Mucosa of descending colon (tissue), 3 donors: ENCODE measurements around the gene SGCD. TPM values are rescaled to one million over a fixed set of nuclear protein-coding genes. Genes with fewer than 3 reads are reported as not detected.
"Not testable (repeated sequence)": the region's sequence is repeated elsewhere in the genome, so short reads cannot be mapped to it uniquely, and the experiment has no call there.

ENCODE experiments used
- ATAC-seq: fragments of 200-7000 bp; cut with Tn5 transposase; one replicate; pipeline ENCODE4 v1.9.1; 2020; ENCODE audit warnings: mild to moderate bottlenecking, moderate library complexity
- DNase-seq, 3 donors: peaks; one replicate each; pipeline ENCODE4 v3.0.0-alpha.2; 2020
- H3K36me3 ChIP-seq: fragments of 200-600 bp; one replicate; pipeline ENCODE4 v1.8.0; 2021; ENCODE audit warnings: low read depth, mild to moderate bottlenecking
- H3K4me1 ChIP-seq: fragments of 200-600 bp; one replicate; pipeline ENCODE4 v1.8.0; 2021; ENCODE audit warnings: low read depth, mild to moderate bottlenecking
- H3K4me3 ChIP-seq: fragments of 200-600 bp; one replicate; pipeline ENCODE4 v1.8.0; 2021; ENCODE audit warnings: mild to moderate bottlenecking
- H3K9me3 ChIP-seq: fragments of 200-600 bp; one replicate; pipeline ENCODE4 v1.8.0; 2021; ENCODE audit warnings: mild to moderate bottlenecking
- intact Hi-C, 2 donors: fragments of 100-400 bp; cut with DNase I in 1 of 2; cut with micrococcal nuclease in 1 of 2; formaldehyde crosslinking; loops; one replicate each; pipeline versions ENCODE4 v1.11.0 to v1.11.1; 2022; cut with DNase I, micrococcal nuclease
- total RNA-seq, 3 donors: library from RNA; stranded (reverse); fragmentation: NEBNext Ultra II Directional in 2 of 3; extraction: Animal tissue kit (Norgen Biotek cat#: 25700) in 2 of 3; gene quantifications; one replicate each; pipeline versions ENCODE4 v1.2.1 to v1.2.4, GENCODE V29; 2021 to 2023
- TF ChIP-seq, protein P1 (sequence below): fragments of 200-600 bp; IDR thresholded peaks from one replicate; pipeline ENCODE4 v1.8.0; 2022; ENCODE audit warnings: antibody characterized with exemption, mild to moderate bottlenecking
- donor health status: DM: no; HTN: no; CAD: no; lungs with moderate emphysema.
- donor health status: DM: no; HTN: no; CAD: no.
- donor health status: DM: no; HTN: yes; CAD: no.

SGCD gene
- total RNA-seq, 3 donors from 2014 or later: 1.2 to 7.4 (median 2.0) TPM

DNA sequence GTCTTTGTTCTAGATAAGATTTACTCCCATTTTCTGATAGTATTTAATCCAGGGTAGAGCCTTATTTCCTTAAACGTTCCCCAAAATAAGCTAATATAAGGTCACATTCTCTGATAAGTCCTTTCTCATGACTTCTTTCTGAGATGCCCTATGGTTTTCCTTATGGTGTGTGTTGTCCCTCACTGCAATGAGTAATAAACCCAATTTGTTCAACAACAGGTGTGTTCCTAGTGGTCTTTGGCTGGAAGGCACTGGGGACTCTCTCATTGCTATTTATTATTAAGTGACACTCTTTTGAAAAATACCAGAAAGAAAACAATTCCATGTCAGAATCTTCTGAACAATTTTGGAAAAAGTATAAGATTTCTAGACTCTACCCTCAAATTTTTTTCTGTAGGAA, 266.6 kb downstream of the SGCD start:
- no peak for ATAC-seq

DNA sequence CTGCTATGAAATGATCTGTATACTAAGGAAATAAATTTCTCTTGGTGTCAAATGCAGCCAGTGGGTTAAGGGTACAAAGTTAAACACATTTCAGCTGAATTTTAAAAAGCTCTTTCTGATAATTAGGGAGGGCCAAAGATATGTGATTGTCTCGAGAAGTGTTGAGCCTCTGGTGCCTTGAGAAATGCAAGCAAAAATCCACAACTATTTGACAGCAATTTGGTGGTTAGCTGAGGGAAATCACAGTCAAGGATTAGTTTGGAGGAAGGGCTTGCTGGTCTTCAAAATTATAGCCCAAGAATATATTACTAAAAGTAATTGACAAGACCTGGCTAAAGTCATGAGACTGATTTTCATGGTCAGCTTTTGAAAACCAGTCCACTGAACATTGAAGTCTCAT, 267.4 kb downstream of the SGCD start:
- Histone ChIP-seq H3K36me3 (no peaks in the 10 kb centered on the region), H3K4me3 (no peak overlapping the region), H3K9me3 (no peaks in the 10 kb centered on the region), H3K4me1 (no peaks in the 10 kb centered on the region)
- TF ChIP-seq, protein P1, sequence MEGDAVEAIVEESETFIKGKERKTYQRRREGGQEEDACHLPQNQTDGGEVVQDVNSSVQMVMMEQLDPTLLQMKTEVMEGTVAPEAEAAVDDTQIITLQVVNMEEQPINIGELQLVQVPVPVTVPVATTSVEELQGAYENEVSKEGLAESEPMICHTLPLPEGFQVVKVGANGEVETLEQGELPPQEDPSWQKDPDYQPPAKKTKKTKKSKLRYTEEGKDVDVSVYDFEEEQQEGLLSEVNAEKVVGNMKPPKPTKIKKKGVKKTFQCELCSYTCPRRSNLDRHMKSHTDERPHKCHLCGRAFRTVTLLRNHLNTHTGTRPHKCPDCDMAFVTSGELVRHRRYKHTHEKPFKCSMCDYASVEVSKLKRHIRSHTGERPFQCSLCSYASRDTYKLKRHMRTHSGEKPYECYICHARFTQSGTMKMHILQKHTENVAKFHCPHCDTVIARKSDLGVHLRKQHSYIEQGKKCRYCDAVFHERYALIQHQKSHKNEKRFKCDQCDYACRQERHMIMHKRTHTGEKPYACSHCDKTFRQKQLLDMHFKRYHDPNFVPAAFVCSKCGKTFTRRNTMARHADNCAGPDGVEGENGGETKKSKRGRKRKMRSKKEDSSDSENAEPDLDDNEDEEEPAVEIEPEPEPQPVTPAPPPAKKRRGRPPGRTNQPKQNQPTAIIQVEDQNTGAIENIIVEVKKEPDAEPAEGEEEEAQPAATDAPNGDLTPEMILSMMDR: no peak
- intact Hi-C loops: no loop called here
- ATAC-seq: no peak
- DNase-seq: no peak

More for the DNA sequence above, 266.6 kb downstream of the SGCD start:
- no peak for DNase-seq
- intact Hi-C loops: no loop called here
- Histone ChIP-seq H3K4me1 (no peaks in the 10 kb centered on the region), H3K36me3 (no peaks in the 10 kb centered on the region), H3K4me3 (no peak overlapping the region), H3K9me3 (no peaks in the 10 kb centered on the region)
- TF ChIP-seq, protein P1: no peak

DNA sequence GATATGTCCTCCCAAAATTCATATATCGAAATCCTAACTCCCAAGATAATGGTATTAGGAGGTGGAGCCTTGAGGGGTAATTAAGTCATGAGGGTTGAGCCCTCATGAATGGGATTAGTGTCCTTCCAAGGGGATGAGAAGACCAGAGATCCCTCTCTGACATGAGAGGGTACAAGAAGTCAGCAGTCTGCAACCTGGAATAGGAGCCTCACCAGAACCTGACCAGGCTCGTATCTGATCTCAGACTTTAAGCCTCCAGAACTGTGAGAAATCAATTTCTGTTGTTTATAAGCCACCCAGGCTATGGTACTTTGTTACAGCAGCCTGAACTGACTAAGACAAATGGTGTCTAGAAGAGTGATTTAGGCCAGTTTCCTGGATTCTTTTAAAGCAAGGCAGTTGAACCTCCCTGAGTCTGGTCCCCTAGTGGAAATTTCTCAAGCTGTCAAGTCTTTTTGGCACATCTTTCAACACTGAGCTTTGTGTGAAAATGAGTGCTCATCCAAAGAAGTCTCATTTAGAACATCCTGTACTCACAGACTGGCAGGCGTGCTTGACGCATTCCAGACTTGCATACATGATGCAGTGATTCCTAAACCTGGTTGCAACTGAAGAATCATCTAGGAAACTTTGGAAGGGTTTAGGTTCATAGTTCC, 268.3 kb downstream of the SGCD start:
- H3K4me1 ChIP-seq: no peaks in the 10 kb centered on the region
- no peak overlapping the region for H3K4me3 ChIP-seq
- no peaks in the 10 kb centered on the region for H3K36me3 ChIP-seq
- intact Hi-C loops: no loop called here
- TF ChIP-seq, protein P1: no peak
- DNase-seq: no peak
- H3K9me3 ChIP-seq: no peaks in the 10 kb centered on the region
- no peak for ATAC-seq

DNA sequence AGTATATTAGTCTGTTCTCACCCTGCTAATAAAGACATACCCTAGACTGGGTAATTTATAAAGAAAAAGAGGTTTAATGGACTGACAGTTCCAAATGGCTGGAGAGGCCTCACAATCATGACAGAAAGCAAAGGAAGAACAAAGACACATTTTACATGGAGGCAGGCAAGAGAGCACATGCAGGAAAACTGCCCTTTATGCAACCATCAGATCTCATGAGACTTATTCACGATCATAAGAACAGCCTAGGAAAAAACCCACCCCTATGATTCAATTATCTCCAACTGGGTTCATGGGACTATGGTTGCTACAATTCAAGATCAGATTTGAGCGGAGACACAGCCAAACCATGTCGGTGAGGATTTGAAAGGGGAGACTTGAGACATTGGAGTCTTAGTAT, 270.3 kb downstream of the SGCD start:
- peaks cover 10% of the 10 kb centered on the region for H3K9me3 ChIP-seq
- no peak overlapping the region for H3K4me3 ChIP-seq
- no peaks in the 10 kb centered on the region for H3K4me1 ChIP-seq
- H3K36me3 ChIP-seq: no peaks in the 10 kb centered on the region
- TF ChIP-seq, protein P1: no peak
- DNase-seq: no peak
- ATAC-seq: no peak
- intact Hi-C loops: no loop called here

DNA sequence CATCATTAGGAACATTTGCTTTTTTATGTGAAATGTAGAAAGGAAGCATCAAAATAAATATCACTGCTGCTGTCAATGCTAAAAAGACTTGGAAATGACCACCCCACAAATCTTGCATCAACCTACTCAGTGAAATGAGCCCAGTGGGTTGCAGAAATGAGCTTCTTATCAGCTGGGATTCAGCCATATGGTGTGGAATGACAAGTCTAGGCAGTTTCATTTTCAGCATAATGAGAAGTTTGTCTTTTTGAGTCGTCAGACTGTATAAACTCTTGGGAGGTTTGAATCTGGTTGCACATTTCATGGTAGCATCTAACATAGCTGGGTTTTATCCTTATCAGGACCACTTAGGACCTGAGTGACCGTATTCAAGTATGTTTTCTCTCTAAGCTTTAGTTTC, 272.0 kb downstream of the SGCD start:
- ATAC-seq: no peak

DNA sequence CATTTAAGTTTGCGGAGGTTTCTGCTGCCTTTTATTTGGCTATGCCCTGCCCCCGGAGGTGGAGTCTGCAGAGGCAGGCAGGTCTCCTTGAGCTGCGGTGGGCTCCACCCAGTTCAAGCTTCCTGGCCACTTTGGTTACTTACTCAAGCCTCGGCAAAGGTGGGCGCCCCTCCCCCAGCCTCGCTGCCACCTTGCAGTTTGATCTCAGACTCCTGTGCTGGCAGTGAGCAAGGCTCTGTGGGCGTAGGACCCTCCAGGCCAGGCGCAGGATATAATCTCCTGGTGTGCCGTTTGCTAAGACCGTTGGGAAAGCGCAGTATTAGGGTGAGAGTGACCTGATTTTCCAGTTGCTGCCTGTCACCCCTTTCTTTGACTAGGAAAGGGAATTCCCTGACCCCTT, 283.6 kb downstream of the SGCD start:
- intact Hi-C loops, DNase-seq, H3K4me1 ChIP-seq, ATAC-seq, H3K36me3 ChIP-seq, H3K4me3 ChIP-seq: not testable (repeated sequence)
- peaks cover 23% of the 10 kb centered on the region for H3K9me3 ChIP-seq

More for the DNA sequence above, 272.0 kb downstream of the SGCD start:
- H3K4me3 ChIP-seq: no peak overlapping the region
- H3K36me3 ChIP-seq: no peaks in the 10 kb centered on the region
- TF ChIP-seq, protein P1: no peak
- intact Hi-C loops: no loop called here
- H3K4me1 ChIP-seq: no peaks in the 10 kb centered on the region
- no peak for DNase-seq
- peaks cover 19% of the 10 kb centered on the region for H3K9me3 ChIP-seq
